BJ (cell line): Measurements from ENCODE around the gene DDR2. TPM values are rescaled to one million over a fixed set of nuclear protein-coding genes. Genes with fewer than 3 reads are reported as not detected.

Experiments used
- CTCF ChIA-PET: fragments of 350-600 bp; formaldehyde crosslinking; extraction: SDS; loops from one replicate; lab custom pipeline; 2021; ENCODE audit warnings: antibody characterized with exemption, inconsistent platforms; lab: Yijun Ruan, JAX
- POLR2A ChIA-PET: fragments of 300-600 bp; sonication (Branson Sonifier 250); formaldehyde crosslinking; extraction: SDS; loops from one replicate; lab custom pipeline; 2021; ENCODE audit warnings: antibody characterized with exemption; lab: Charles Lee
- DNase-seq: peaks from one replicate; pipeline ENCODE4 v3.0.0-alpha.2; 2011; ENCODE audit warnings: low read depth
- H3K27me3 ChIP-seq: 2 replicates; pipeline ENCODE4 v1.6.0; 2011; ENCODE audit warnings: low read length; ENCODE audit not compliant: control insufficient read depth, insufficient read depth
- H3K36me3 ChIP-seq: 2 replicates; pipeline ENCODE4 v1.5.1; 2011; ENCODE audit warnings: low read length; ENCODE audit not compliant: control insufficient read depth, insufficient read depth
- H3K4me3 ChIP-seq: 2 replicates; pipeline ENCODE4 v1.5.1; 2011; ENCODE audit warnings: low read depth, mild to moderate bottlenecking, control low read depth, low read length
- polyA plus RNA-seq: library from polyadenylated mRNA; depleted of rRNA; stranded (reverse); fragments of >200 nt; gene quantifications from 2 replicates; pipeline ENCODE4 v1.2.3, GENCODE V29; 2011
- TF ChIP-seq, protein P1 (sequence below): IDR thresholded peaks from 2 replicates; pipeline ENCODE4 v1.5.1; 2011; ENCODE audit warnings: low read depth, mild to moderate bottlenecking, control low read depth, inconsistent platforms, low read length, moderate library complexity; ENCODE audit not compliant: insufficient read depth

Gene DDR2
- polyA plus RNA-seq, 1 experiment, result 282 TPM

DNA sequence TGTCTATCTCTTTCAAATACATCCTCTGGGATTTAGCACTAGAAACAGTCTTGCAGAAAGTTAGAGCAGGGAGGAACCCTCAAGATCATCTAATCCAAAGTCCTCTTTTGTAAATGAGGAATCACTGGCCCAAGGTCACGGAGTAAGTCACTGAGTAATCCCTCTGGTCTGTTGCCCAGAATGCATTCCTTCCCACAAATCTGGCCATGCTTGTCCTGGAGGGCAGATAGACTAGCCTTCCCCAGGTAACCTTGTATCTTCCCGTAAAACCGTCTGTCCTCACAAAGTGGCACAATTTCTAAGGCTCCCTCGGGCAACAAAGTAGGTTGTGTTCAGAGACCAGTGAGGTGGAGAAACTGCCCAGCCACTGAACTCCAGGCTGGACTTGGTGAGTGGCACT is 46.2 kb downstream of the DDR2 start:
- TF ChIP-seq, protein P1, sequence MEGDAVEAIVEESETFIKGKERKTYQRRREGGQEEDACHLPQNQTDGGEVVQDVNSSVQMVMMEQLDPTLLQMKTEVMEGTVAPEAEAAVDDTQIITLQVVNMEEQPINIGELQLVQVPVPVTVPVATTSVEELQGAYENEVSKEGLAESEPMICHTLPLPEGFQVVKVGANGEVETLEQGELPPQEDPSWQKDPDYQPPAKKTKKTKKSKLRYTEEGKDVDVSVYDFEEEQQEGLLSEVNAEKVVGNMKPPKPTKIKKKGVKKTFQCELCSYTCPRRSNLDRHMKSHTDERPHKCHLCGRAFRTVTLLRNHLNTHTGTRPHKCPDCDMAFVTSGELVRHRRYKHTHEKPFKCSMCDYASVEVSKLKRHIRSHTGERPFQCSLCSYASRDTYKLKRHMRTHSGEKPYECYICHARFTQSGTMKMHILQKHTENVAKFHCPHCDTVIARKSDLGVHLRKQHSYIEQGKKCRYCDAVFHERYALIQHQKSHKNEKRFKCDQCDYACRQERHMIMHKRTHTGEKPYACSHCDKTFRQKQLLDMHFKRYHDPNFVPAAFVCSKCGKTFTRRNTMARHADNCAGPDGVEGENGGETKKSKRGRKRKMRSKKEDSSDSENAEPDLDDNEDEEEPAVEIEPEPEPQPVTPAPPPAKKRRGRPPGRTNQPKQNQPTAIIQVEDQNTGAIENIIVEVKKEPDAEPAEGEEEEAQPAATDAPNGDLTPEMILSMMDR, result no peak
- H3K4me3 ChIP-seq, result no peak overlapping the region
- no peaks in the 10 kb centered on the region for H3K36me3 ChIP-seq
- DNase-seq, result no peak
- CTCF ChIA-PET, result interaction anchor here (1.0 kb wide), 1 partner anchor 65 kb away, joined by 3 read pairs; no protein-coding TSS in a partner anchor
- no peaks in the 10 kb centered on the region for H3K27me3 ChIP-seq
- POLR2A ChIA-PET, result no interaction called here

DNA sequence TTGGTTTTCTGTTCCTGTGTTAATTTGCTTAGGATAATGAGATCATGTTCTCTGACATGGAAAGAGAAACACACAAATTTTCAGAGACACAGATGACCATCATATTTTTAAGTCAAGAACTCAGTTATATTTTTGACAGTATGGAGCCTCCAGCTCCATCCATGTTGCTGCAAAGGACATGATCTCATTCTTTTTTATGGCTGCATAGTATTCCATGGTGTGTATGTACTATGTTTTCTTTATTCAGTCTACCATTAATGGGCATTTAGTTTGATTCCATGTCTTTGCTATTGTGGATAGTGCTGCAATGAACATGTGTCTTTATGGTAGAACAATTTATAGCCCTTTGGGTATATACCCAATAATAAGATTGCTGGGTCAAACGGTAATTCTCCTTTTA is 47.0 kb downstream of the DDR2 start:
- no peaks in the 10 kb centered on the region for H3K36me3 ChIP-seq
- H3K4me3 ChIP-seq, result no peak overlapping the region
- no peak for DNase-seq
- TF ChIP-seq, protein P1, result no peak
- CTCF ChIA-PET, result no interaction called here
- H3K27me3 ChIP-seq, result no peaks in the 10 kb centered on the region
- POLR2A ChIA-PET, result no interaction called here

DNA sequence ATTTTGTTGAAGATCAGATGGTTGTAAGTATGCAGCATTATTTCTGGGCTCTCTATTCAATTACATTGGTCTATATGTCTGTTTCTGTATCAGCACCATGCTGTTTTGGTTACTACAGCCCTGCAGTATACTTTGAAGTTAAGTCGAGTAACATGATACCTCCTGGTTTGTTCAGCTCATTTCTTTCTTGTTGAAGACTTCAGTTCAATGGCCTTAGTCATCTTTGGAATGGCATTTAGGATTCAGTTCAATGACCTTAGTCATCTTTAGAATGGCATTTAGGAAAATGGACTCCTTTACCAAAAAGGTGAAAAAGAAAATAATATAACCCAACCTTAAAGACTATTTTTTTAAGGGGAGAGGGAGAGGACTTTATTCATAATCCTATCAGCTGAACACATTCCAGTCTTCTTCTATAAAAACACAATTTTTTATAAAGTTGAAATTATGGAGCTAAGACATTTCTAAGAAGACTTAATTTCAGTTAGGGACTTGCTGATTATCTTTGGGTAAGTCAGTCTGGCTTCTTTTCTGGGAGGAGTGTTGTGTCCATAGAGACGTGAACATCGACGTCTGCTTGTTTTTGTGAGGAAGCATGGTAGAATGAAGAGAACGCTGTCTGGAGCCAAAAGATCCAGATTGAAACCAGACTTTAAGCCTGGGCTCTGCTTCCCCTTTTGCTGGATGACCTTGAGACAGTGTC is 48.3 kb downstream of the DDR2 start:
- POLR2A ChIA-PET, result interaction anchor here (1.3 kb wide), 1 partner anchor 10 kb away, joined by 4 read pairs; no protein-coding TSS in a partner anchor
- DNase-seq, result no peak

DNA sequence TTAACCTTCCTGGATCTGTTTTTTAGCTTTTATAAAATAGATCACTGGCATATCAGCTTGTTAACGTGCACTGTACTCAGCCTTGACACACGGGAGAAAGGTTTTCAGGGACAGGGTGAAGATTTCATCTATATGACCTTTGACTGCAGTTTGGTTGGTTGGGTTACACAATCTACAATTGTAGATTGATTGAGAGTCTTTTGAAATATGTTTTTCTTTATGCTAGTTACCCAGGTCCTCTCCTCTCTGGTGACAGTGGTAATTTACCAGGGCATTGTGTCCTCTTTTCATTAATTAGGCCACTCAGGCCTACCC is 48.8 kb downstream of the DDR2 start:
- DNase-seq, result no peak
- H3K4me3 ChIP-seq, result no peak overlapping the region
- TF ChIP-seq, protein P1, result no peak
- H3K27me3 ChIP-seq, result no peaks in the 10 kb centered on the region
- POLR2A ChIA-PET, result interaction anchor here (1.3 kb wide), 1 partner anchor 10 kb away, joined by 4 read pairs; no protein-coding TSS in a partner anchor
- no peaks in the 10 kb centered on the region for H3K36me3 ChIP-seq
- CTCF ChIA-PET, result interaction anchor here (0.9 to 1.0 kb wide), 3 partner anchors 12 to 68 kb away, joined by 3 to 4 read pairs (median 3); no protein-coding TSS in a partner anchor

More for the DNA sequence above, 48.3 kb downstream of the DDR2 start:
- H3K4me3 ChIP-seq, result no peak overlapping the region
- no peaks in the 10 kb centered on the region for H3K27me3 ChIP-seq
- CTCF ChIA-PET, result interaction anchor here (0.9 to 1.0 kb wide), 3 partner anchors 13 to 67 kb away, joined by 3 to 4 read pairs (median 3); no protein-coding TSS in a partner anchor
- TF ChIP-seq, protein P1, result no peak
- no peaks in the 10 kb centered on the region for H3K36me3 ChIP-seq

DNA sequence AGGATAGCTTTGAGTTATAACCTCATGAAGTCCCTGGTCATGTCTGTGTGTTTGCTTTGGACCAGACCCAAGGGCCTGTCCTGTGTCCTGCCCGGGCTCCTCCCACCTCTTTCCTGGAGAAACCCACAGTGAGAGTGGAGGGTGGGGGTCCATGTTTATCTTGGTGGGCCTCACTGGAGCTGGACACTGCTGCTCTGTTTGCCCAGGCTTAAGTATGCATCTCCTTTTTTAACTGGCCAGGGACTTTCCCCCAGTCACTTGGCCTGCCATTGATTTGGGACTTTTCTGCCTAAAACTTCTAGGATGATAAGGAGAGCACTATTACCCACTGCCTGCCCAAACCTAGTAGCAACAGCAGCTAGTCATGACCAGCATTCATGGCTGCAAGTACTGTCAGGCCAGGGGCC is 49.8 kb downstream of the DDR2 start:
- ChIA-PET CTCF (no interaction called here), POLR2A (no interaction called here)
- Histone ChIP-seq H3K36me3 (no peaks in the 10 kb centered on the region), H3K27me3 (no peaks in the 10 kb centered on the region), H3K4me3 (no peak overlapping the region)
- no peak for DNase-seq
- TF ChIP-seq, protein P1, result no peak
